Measurements from ENCODE around the gene RARG. TPM values are rescaled to one million over a fixed set of nuclear protein-coding genes. Genes with fewer than 3 reads are reported as not detected.

Gene RARG
- total RNA-seq, 1 donor from 2014 or later = 79.1 TPM

- Histone ChIP-seq H3K4me3 (peak overlapping the region; percentile 85 to 89), H3K4me1 (peaks cover 31% of the 10 kb centered on the region), H3K27ac (peak overlapping the region; percentile 91), H3K36me3 (peaks cover 0 to 8% of the 10 kb centered on the region in 2 donors), H3K9me3 (no peaks in the 10 kb centered on the region), H3K27me3 (no peaks in the 10 kb centered on the region)
- peak in 1 of 2 donors; percentile 94 for DNase-seq (ENCODE audit: extremely low spot score in 2 of 2)
- TF ChIP-seq POLR2AphosphoS5 (IDR thresholded peaks at IDR 0.05; ENCODE audit: insufficient read depth in 1 of 2, low read depth in 1 of 2) = peak; percentile 6 to 92
- peak in 2 of 3 experiments; percentile 12 to 43 for TF ChIP-seq CTCF (IDR thresholded peaks at IDR 0.05)
- peak in 1 of 2 donors; percentile 62 for TF ChIP-seq POLR2A (IDR thresholded peaks at IDR 0.05)
- intact Hi-C loops (cut with DNase I) = loop anchor here (5.0 kb wide), 1 partner anchor 34 kb away; no protein-coding TSS in a partner anchor
Observed at GRCh38 chr12:53251477-53252348, 19.7 kb upstream of the RARG start.

GRCh38 chr12:53245286-53245685 is 13.3 kb upstream of the RARG start:
- no peak overlapping the region for H3K27ac ChIP-seq
- peaks cover under 1% of the 10 kb centered on the region for H3K4me1 ChIP-seq
- no peak for DNase-seq (ENCODE audit: extremely low spot score in 2 of 2)
- intact Hi-C loops (cut with DNase I) = no loop called here
- no peaks in the 10 kb centered on the region for H3K27me3 ChIP-seq
- no peaks in the 10 kb centered on the region for H3K9me3 ChIP-seq
- no peaks in the 10 kb centered on the region for H3K36me3 ChIP-seq
- no peak for TF ChIP-seq CTCF (IDR thresholded peaks at IDR 0.05)
- no peak for TF ChIP-seq POLR2A (IDR thresholded peaks at IDR 0.05)
- no peak for TF ChIP-seq POLR2AphosphoS5 (IDR thresholded peaks at IDR 0.05; ENCODE audit: insufficient read depth in 1 of 2, low read depth in 1 of 2)
- H3K4me3 ChIP-seq = no peak overlapping the region

- no peak for DNase-seq (ENCODE audit: extremely low spot score in 2 of 2)
- TF ChIP-seq CTCF (IDR thresholded peaks at IDR 0.05) = no peak
- no peak for TF ChIP-seq POLR2AphosphoS5 (IDR thresholded peaks at IDR 0.05; ENCODE audit: insufficient read depth in 1 of 2, low read depth in 1 of 2)
- TF ChIP-seq POLR2A (IDR thresholded peaks at IDR 0.05) = no peak
- Histone ChIP-seq H3K27me3 (no peaks in the 10 kb centered on the region), H3K27ac (no peak overlapping the region), H3K4me1 (no peaks in the 10 kb centered on the region), H3K9me3 (no peaks in the 10 kb centered on the region), H3K4me3 (no peak overlapping the region), H3K36me3 (no peaks in the 10 kb centered on the region)
- intact Hi-C loops (cut with DNase I) = no loop called here
Observed at GRCh38 chr12:53244337-53244736, 12.3 kb upstream of the RARG start.

DNA sequence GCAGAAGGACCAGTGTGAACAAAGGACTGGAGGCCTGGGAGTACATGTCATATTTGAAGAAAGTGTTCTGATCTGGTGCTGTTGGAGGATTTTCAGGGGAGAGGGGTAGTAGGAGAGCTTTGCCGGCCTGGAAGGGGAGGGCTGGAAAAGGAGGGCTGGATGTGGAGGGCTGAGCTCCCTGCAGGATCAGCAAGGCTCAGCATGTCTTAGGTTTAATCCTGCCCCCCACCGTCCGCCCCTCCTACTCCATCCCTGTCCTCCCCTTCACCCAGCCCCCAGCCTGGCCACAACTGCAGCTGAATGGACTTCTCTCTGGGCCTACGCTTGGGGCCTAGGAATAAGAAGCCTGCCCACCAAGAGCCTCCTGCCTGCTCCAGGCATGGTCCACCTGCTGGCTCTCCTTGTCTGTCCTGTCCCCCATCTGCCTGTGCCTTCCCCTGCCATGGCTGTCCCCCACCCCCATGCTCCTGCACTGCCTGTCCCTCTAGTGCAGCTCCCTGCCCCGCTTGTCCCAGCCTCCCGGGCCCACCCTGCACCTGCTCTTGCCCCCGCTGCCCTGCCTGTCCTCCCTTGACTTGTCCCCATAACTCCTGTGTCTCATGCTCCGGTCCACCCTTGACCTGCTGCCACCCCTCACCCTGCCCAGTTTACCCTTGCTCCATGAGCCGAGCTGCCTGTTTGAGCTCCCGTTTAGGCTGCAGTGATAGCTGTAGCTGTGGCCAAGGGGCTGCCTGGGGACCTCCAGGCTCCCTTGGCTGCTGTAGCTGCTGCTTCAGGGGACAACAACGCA is 9.8 kb upstream of the RARG start:
- H3K27me3 ChIP-seq = no peaks in the 10 kb centered on the region
- no peak overlapping the region for H3K4me3 ChIP-seq
- H3K36me3 ChIP-seq = no peaks in the 10 kb centered on the region
- peak in 1 of 2 donors; percentile 72 for DNase-seq (ENCODE audit: extremely low spot score in 2 of 2)
- no peaks in the 10 kb centered on the region for H3K9me3 ChIP-seq
- no peak for TF ChIP-seq POLR2AphosphoS5 (IDR thresholded peaks at IDR 0.05; ENCODE audit: insufficient read depth in 1 of 2, low read depth in 1 of 2)
- intact Hi-C loops (cut with DNase I) = no loop called here
- peaks cover 2% of the 10 kb centered on the region for H3K4me1 ChIP-seq
- no peak overlapping the region for H3K27ac ChIP-seq

GRCh38 chr12:53239643-53240258 is 7.7 kb upstream of the RARG start:
- no peaks in the 10 kb centered on the region for H3K9me3 ChIP-seq
- no peak overlapping the region for H3K27ac ChIP-seq
- no peak overlapping the region for H3K4me3 ChIP-seq
- H3K4me1 ChIP-seq = peaks cover 17% of the 10 kb centered on the region
- intact Hi-C loops (cut with DNase I) = no loop called here
- peak; percentile 70 for DNase-seq (ENCODE audit: extremely low spot score in 2 of 2)
- H3K27me3 ChIP-seq = no peaks in the 10 kb centered on the region
- no peaks in the 10 kb centered on the region for H3K36me3 ChIP-seq
- TF ChIP-seq CTCF (IDR thresholded peaks at IDR 0.05) (no peak), POLR2AphosphoS5 (IDR thresholded peaks at IDR 0.05; ENCODE audit: insufficient read depth in 1 of 2, low read depth in 1 of 2) (no peak)
